HCT116 (cell line): ENCODE results near the gene PSMD12. TPM values are rescaled to one million over a fixed set of nuclear protein-coding genes. Genes with fewer than 3 reads are reported as not detected.

ENCODE experiments used
- ATAC-seq: fragments of 200-7000 bp; cut with Tn5 transposase; 2 replicates; pipeline ENCODE4 v1.9.1; 2020; ENCODE audit warnings: mild to moderate bottlenecking, moderate library complexity
- BruUV-seq: library from RNA; stranded (reverse); fragments of 400-500 nt; replicated peaks from 2 replicates; lab custom pipeline; 2021; lab: Mats Ljungman, UMichigan
- CTCF ChIA-PET: fragments of 300-600 bp; sonication (Branson Sonifier 250); formaldehyde crosslinking; loops from one replicate; lab custom pipeline; 2021; ENCODE audit warnings: antibody characterized with exemption; lab: Charles Lee
- POLR2A ChIA-PET: fragments of 300-600, 350-600 bp; sonication (Branson Sonifier 250); formaldehyde crosslinking; loops from one replicate; lab custom pipeline; 2021; ENCODE audit warnings: antibody characterized with exemption; lab: Charles Lee
- RAD21 ChIA-PET, 2 experiments: fragments of 300-600 bp; sonication (Branson Sonifier 250); formaldehyde crosslinking; loops; one replicate each; lab custom pipeline; 2023; ENCODE audit warnings: low total read pairs in 2 of 2; ENCODE audit not compliant: uncharacterized antibody in 2 of 2, unreplicated experiment in 2 of 2, low non-redundant PET in 1 of 2; lab: Charles Lee
- DNase-seq: peaks from one replicate; pipeline ENCODE4 v3.0.0-alpha.2; 2010; ENCODE audit warnings: low read depth, low spot score
- H2AFZ ChIP-seq: fragments of 200-600 bp; shearing (Covaris generic), sonication (generic); 2 replicates; pipeline ENCODE4 v1.6.1; 2017; ENCODE audit warnings: low read depth, mixed run types, mixed read lengths, antibody characterized with exemption, low read length; ENCODE audit not compliant: poor library complexity, severe bottlenecking
- H3K27ac ChIP-seq: 2 replicates; pipeline ENCODE4 v1.5.1; 2012; ENCODE audit warnings: low read depth, low read length
- H3K27me3 ChIP-seq: fragments of 200-600 bp; sonication (generic); 2 replicates; pipeline ENCODE4 v1.6.1; 2016; ENCODE audit warnings: mixed run types, low read length, mixed read lengths; ENCODE audit not compliant: insufficient read depth
- H3K36me3 ChIP-seq, 2 experiments: fragments of 200-500 bp in 1 of 2; fragments of 200-600 bp in 1 of 2; sonication (Bioruptor generic) in 1 of 2; sonication (generic) in 1 of 2; 2 replicates each; pipeline versions ENCODE4 v1.5.1 to v1.6.1; 2014 to 2016; ENCODE audit warnings: low read length in 2 of 2, inconsistent platforms in 1 of 2, mixed read lengths in 1 of 2, mixed run types in 1 of 2; ENCODE audit not compliant: insufficient read depth in 2 of 2, control insufficient read depth in 1 of 2
- H3K4me1 ChIP-seq, 2 experiments: fragments of 200-600 bp in 1 of 2; sonication (generic) in 1 of 2; 2 replicates each; pipeline versions ENCODE4 v1.5.1 to v1.6.1; 2012 to 2017; ENCODE audit warnings: low read length in 2 of 2, inconsistent platforms in 1 of 2, mild to moderate bottlenecking in 1 of 2, mixed read lengths in 1 of 2, mixed run types in 1 of 2, moderate library complexity in 1 of 2; ENCODE audit not compliant: insufficient read depth in 2 of 2, control insufficient read depth in 1 of 2
- H3K4me2 ChIP-seq: fragments of 200-600 bp; sonication (generic); 2 replicates; pipeline ENCODE4 v1.6.1; 2017; ENCODE audit warnings: mixed run types, low read length, mixed read lengths
- H3K4me3 ChIP-seq, 2 experiments: fragments of 200-600 bp in 1 of 2; sonication (generic) in 1 of 2; replicated peaks in 1 of 2; 2 replicates each; pipeline ENCODE4 v1.5.1; 2011 to 2016; ENCODE audit warnings: low read length in 2 of 2, control low read depth in 1 of 2, low read depth in 1 of 2, mild to moderate bottlenecking in 1 of 2, mixed read lengths in 1 of 2, mixed run types in 1 of 2
- H3K79me2 ChIP-seq: fragments of 200-600 bp; sonication (generic); 2 replicates; pipeline ENCODE4 v1.6.1; 2017; ENCODE audit warnings: mild to moderate bottlenecking, mixed run types, low read length, moderate library complexity, mixed read lengths; ENCODE audit not compliant: insufficient read depth
- H3K9ac ChIP-seq: fragments of 200-600 bp; sonication (generic); 2 replicates; pipeline ENCODE4 v1.6.1; 2016; ENCODE audit warnings: low read length, mixed read lengths
- H3K9me2 ChIP-seq: fragments of 200-600 bp; sonication (generic), shearing (Covaris generic); 2 replicates; pipeline ENCODE4 v1.6.1; 2017; ENCODE audit warnings: mixed run types, mild to moderate bottlenecking, moderate library complexity; ENCODE audit not compliant: insufficient read depth
- H3K9me3 ChIP-seq, 2 experiments: fragments of 200-500 bp in 1 of 2; fragments of 200-600 bp in 1 of 2; sonication (Bioruptor generic) in 1 of 2; sonication (generic) in 1 of 2; 2 replicates each; pipeline ENCODE4 v1.6.1; 2014 to 2017; ENCODE audit warnings: low read length in 2 of 2, mixed read lengths in 2 of 2, inconsistent platforms in 1 of 2, low read depth in 1 of 2, mild to moderate bottlenecking in 1 of 2, mixed run types in 1 of 2, moderate library complexity in 1 of 2; ENCODE audit not compliant: control insufficient read depth in 1 of 2, insufficient read depth in 1 of 2
- H4K20me1 ChIP-seq: fragments of 200-600 bp; sonication (generic), shearing (Covaris generic); 2 replicates; pipeline ENCODE4 v1.6.1; 2017; ENCODE audit warnings: mixed run types, mild to moderate bottlenecking, moderate library complexity; ENCODE audit not compliant: insufficient read depth
- ATF3 ChIP-seq: IDR thresholded peaks from 2 replicates; pipeline ENCODE4 v1.6.1; 2012
- CBX3 ChIP-seq: IDR thresholded peaks from 2 replicates; pipeline ENCODE4 v1.6.1; 2012; ENCODE audit warnings: low read depth
- CEBPB ChIP-seq: IDR thresholded peaks from 2 replicates; pipeline ENCODE4 v1.6.1; 2012; ENCODE audit warnings: low read depth
- EGR1 ChIP-seq: IDR thresholded peaks from 2 replicates; pipeline ENCODE4 v1.6.1; 2012; ENCODE audit warnings: low read depth
- ELF1 ChIP-seq: IDR thresholded peaks from 2 replicates; pipeline ENCODE4 v1.6.1; 2012; ENCODE audit warnings: low read depth, borderline replicate concordance
- EZH2 ChIP-seq: fragments of 200-600 bp; sonication (generic); IDR thresholded peaks from 2 replicates; pipeline ENCODE4 v1.6.1; 2017; ENCODE audit warnings: antibody characterized with exemption, mixed run types
- EZH2phosphoT487 ChIP-seq: fragments of 200-600 bp; IDR thresholded peaks from 2 replicates; pipeline ENCODE4 v1.6.1; 2018; ENCODE audit warnings: antibody characterized with exemption, borderline replicate concordance
- FOSL1 ChIP-seq: IDR thresholded peaks from 2 replicates; pipeline ENCODE4 v1.6.1; 2012; ENCODE audit warnings: low read depth
- JUND ChIP-seq: IDR thresholded peaks from 2 replicates; pipeline ENCODE4 v1.6.1; 2012
- MAX ChIP-seq: IDR thresholded peaks from 2 replicates; pipeline ENCODE4 v1.6.1; 2012
- POLR2AphosphoS5 ChIP-seq: IDR thresholded peaks from 2 replicates; pipeline ENCODE4 v1.6.1; 2011; ENCODE audit warnings: mild to moderate bottlenecking, low read depth, low read length, moderate library complexity
- RAD21 ChIP-seq: IDR thresholded peaks from 2 replicates; pipeline ENCODE4 v1.6.1; 2012; ENCODE audit warnings: low read depth, mild to moderate bottlenecking
- REST ChIP-seq: IDR thresholded peaks from 2 replicates; pipeline ENCODE4 v1.6.1; 2012; ENCODE audit warnings: low read depth
- SIN3A ChIP-seq: IDR thresholded peaks from 2 replicates; pipeline ENCODE4 v1.6.1; 2012; ENCODE audit warnings: low read depth
- SP1 ChIP-seq: IDR thresholded peaks from 2 replicates; pipeline ENCODE4 v1.6.1; 2012; ENCODE audit warnings: low read depth
- SRF ChIP-seq: IDR thresholded peaks from 2 replicates; pipeline ENCODE4 v1.6.1; 2012; ENCODE audit warnings: low read depth
- TCF7L2 ChIP-seq: IDR thresholded peaks from 2 replicates; pipeline ENCODE4 v1.7.0; 2011; ENCODE audit warnings: borderline replicate concordance, inconsistent platforms; ENCODE audit not compliant: insufficient read depth, insufficient read length; ENCODE audit errors: extremely low read depth
- YY1 ChIP-seq: IDR thresholded peaks from 2 replicates; pipeline ENCODE4 v1.6.1; 2011; ENCODE audit warnings: low read length, low read depth, moderate library complexity, mild to moderate bottlenecking; ENCODE audit not compliant: insufficient replicate concordance; ENCODE audit errors: extremely low read depth
- ZBTB33 ChIP-seq: IDR thresholded peaks from 2 replicates; pipeline ENCODE4 v1.6.1; 2011; ENCODE audit warnings: mild to moderate bottlenecking, low read length, moderate library complexity; ENCODE audit not compliant: insufficient replicate concordance; ENCODE audit errors: extremely low read depth
- ZFX ChIP-seq: fragments of 450-650 bp; IDR thresholded peaks from 2 replicates; pipeline ENCODE4 v1.6.1; 2017
- ZNF274 ChIP-seq: fragments of 200-500 bp; sonication (Bioruptor generic); IDR thresholded peaks from 2 replicates; pipeline ENCODE4 v1.6.1; 2014; ENCODE audit warnings: mild to moderate bottlenecking, low read depth, low read length, inconsistent platforms
- intact Hi-C: fragments of 100-400 bp; cut with micrococcal nuclease; formaldehyde crosslinking; loops from 2 replicates; pipeline ENCODE4 v1.10.0; 2022
- total RNA-seq: library from RNA; stranded (reverse); gene quantifications from one replicate; pipeline ENCODE4 v1.2.1, GENCODE V29; 2021; ENCODE audit not compliant: unreplicated experiment

The PSMD12 gene
- total RNA-seq, 1 experiment from 2014 or later, result 115 TPM

- Histone ChIP-seq H3K9me3 (no peaks in the 10 kb centered on the region), H4K20me1 (peaks cover 49% of the 10 kb centered on the region), H3K9me2 (no peaks in the 10 kb centered on the region), H3K27ac (no peak overlapping the region), H3K4me1 (peaks cover 7 to 10% of the 10 kb centered on the region in 2 experiments; a peak in 3 of 4 replicates), H3K9ac (no peak overlapping the region), H3K27me3 (no peaks in the 10 kb centered on the region), H3K36me3 (peaks cover 39 to 60% of the 10 kb centered on the region in 2 experiments), H3K79me2 (peaks cover 98% of the 10 kb centered on the region), H3K4me2 (no peak overlapping the region), H3K4me3 (no peak overlapping the region), H2AFZ (no peak overlapping the region)
- intact Hi-C loops, result loop anchor here (10.0 kb wide), 1 partner anchor 645 kb away; no protein-coding TSS in a partner anchor
- ATAC-seq (peak; percentile 89), DNase-seq (peak; percentile 46)
- POLR2A ChIA-PET, result no interaction called here
- BruUV-seq, result no TSS peak
- RAD21 ChIA-PET, result no interaction called here
- CTCF ChIA-PET, result interaction anchor here (0.7 to 2.3 kb wide), 9 partner anchors 12 to 277 kb away, joined by 3 to 12 read pairs (median 4); no protein-coding TSS in a partner anchor
- TF ChIP-seq EZH2phosphoT487 (no peak), SRF (no peak), ELF1 (no peak), REST (no peak), ZBTB33 (no peak), ZNF274 (no peak), POLR2AphosphoS5 (no peak), RAD21 (peak; percentile 47; the same call in 1 of the 2 replicates), FOSL1 (no peak), ZFX (no peak), SP1 (0 out of 2 replicates have a peak, but pooled peaks have one; percentile 1), ATF3 (no peak), MAX (no peak), CEBPB (0 out of 2 replicates have a peak, but pooled peaks have one; percentile 23), EGR1 (no peak), TCF7L2 (peak; percentile 67), YY1 (no peak), JUND (no peak), SIN3A (no peak), CBX3 (no peak), EZH2 (no peak)
Observed at GRCh38 chr17:67359960-67360791, 6.2 kb downstream of the PSMD12 start.
